ENCODE measurements around the gene SNX3. TPM values are rescaled to one million over a fixed set of nuclear protein-coding genes. Genes with fewer than 3 reads are reported as not detected.

Gene SNX3
- total and polyA plus RNA-seq, 2 experiments from 2014 or later: 291 to 359 TPM

DNA sequence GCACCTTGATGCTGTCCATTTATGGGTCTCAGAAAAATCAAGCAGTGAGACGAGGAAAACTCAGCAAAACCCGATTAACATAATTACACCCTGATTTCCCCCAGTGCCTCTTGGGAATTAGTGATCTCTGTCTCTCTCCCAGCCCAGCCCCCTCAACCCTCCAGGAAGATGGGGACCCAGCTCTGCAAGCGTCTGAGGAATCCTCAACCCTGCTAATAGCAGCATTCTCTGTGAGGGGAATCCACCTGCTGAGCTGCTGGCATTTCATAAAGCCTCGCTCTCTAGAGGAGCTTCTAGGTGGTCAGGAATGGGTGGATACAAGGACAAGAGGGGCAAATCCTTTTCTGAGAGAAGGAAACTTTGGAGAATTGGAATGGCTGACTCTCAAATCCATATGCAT is 81.1 kb downstream of the SNX3 start:
- H3K27me3 ChIP-seq: peaks cover 77% of the 10 kb centered on the region
- no peaks in the 10 kb centered on the region for H3K9me3 ChIP-seq (ENCODE audit: low read depth)
- H3K4me3 ChIP-seq: no peak overlapping the region
- no peak for TF ChIP-seq EZH2phosphoT487 (IDR thresholded peaks at IDR 0.05; ENCODE audit: low read depth, severe bottlenecking, unreplicated experiment)
- H2AFZ ChIP-seq: no peak overlapping the region
- no peaks in the 10 kb centered on the region for H3K36me3 ChIP-seq (replicated peaks; ENCODE audit: insufficient read depth, low read depth)
- H3K9me2 ChIP-seq (replicated peaks; ENCODE audit: insufficient read depth): no peaks in the 10 kb centered on the region
- H3K79me2 ChIP-seq: no peaks in the 10 kb centered on the region
- no peak overlapping the region for H3K4me2 ChIP-seq
- no peak overlapping the region for H3K27ac ChIP-seq
- no peaks in the 10 kb centered on the region for H4K20me1 ChIP-seq (ENCODE audit: insufficient read depth, poor library complexity, severe bottlenecking)
- H3K4me1 ChIP-seq (ENCODE audit: insufficient read depth): peaks cover 14% of the 10 kb centered on the region
- 23% methylated on average over 4 of the region's 4 CpGs for WGBS (ENCODE audit: low lambda C conversion rate, missing lambda C conversion rate)
- DNase-seq (ENCODE audit: low spot score): no peak

DNA sequence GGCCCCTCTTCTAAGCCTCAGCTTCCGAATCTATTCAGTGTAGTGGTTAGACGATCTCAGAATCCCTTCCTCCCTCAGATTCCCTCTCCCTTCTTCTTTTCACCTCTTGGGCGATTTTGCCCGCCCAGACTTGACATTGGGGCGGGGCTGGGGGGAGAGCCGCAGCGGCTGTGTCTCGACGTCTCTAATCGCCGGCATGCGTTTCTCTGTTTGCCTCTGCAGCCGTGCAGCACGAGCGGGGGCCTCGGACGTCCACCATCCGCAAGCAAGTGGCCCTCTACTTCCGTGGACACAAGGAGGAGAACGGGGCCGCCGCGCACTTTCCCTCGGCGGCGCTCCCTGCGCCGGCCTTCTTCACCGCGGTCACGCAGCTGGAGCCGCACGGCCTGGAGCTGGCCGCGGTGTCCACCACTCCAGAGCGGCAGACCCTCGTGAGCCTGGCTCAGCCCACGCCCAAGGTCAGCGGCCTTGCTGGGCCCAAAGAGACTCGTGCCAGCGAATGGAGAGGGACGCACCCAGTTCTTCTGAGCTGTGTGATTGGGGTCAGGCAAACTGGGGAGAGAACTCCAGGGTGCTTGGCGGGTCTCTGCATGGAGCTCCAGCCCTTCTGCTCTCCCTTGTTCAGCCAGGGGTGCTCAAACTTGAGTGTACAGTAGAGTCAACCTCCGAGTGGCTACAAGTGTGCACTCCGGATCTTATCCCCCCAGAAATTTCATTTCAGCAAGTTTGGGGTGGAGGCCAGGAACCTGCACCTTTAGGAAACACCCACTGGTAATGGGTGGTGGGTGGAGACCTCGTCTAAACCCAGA is 84.4 kb downstream of the SNX3 start:
- no peaks in the 10 kb centered on the region for H3K9me2 ChIP-seq (replicated peaks; ENCODE audit: insufficient read depth)
- H3K27ac ChIP-seq: no peak overlapping the region
- peak overlapping the region; percentile 68 for H2AFZ ChIP-seq
- 9% methylated on average over 41 of the region's 46 CpGs for WGBS (ENCODE audit: low lambda C conversion rate, missing lambda C conversion rate)
- DNase-seq (ENCODE audit: low spot score): no peak
- H3K79me2 ChIP-seq: no peaks in the 10 kb centered on the region
- peaks cover 14% of the 10 kb centered on the region for H3K4me1 ChIP-seq (ENCODE audit: insufficient read depth)
- H3K27me3 ChIP-seq: peaks cover 99% of the 10 kb centered on the region
- H3K9me3 ChIP-seq (ENCODE audit: low read depth): no peaks in the 10 kb centered on the region
- peak overlapping the region; percentile 78 for H3K4me2 ChIP-seq
- no peaks in the 10 kb centered on the region for H3K36me3 ChIP-seq (replicated peaks; ENCODE audit: insufficient read depth, low read depth)
- peak; percentile 93 for TF ChIP-seq EZH2 (IDR thresholded peaks at IDR 0.05; ENCODE audit: borderline replicate concordance)
- no peak for TF ChIP-seq CTCF (IDR thresholded peaks at IDR 0.05; ENCODE audit: poor library complexity)
- peak; percentile 50 for TF ChIP-seq EZH2phosphoT487 (IDR thresholded peaks at IDR 0.05; ENCODE audit: low read depth, severe bottlenecking, unreplicated experiment)
- no peak overlapping the region for H3K4me3 ChIP-seq
- no peaks in the 10 kb centered on the region for H4K20me1 ChIP-seq (ENCODE audit: insufficient read depth, poor library complexity, severe bottlenecking)

DNA sequence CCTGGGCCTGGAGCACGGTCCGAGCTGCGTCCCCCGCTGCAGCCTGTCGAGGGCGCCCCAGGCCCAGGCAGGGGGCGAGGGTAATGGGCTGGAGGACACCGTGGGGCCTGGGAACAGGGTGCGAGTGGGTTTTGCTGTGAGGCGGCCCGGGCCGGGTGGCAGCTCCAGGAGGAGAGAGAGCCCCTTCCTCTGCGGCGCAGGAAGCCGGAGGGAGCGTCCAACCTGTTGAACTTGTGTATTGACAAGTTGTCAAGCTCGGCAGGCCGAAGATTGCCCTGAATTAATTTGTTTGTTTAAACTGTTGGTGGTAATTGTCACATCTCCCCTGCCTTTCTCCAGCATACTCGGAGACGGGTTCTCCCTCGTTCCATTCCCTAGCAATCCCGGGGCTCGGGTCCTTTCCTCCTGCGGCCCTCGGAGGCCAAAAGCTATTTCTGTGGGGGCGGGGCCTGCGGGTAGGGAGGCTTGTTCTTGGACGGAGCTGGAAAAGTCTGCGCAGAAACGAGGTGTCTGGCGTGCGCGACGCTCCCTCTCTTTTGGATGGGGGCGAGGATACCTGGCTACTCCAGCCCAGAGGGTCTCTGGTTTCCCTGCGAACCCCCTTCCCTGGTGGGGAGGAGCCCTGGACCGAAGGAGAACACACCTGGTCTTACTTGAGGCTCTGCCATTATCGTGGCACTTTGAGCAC is 85.1 kb downstream of the SNX3 start:
- Histone ChIP-seq H3K4me2 (peak overlapping the region; percentile 78), H3K9me2 (replicated peaks; ENCODE audit: insufficient read depth) (no peaks in the 10 kb centered on the region), H3K36me3 (replicated peaks; ENCODE audit: insufficient read depth, low read depth) (no peaks in the 10 kb centered on the region), H3K79me2 (no peaks in the 10 kb centered on the region), H3K4me3 (no peak overlapping the region), H3K27ac (no peak overlapping the region), H3K27me3 (peaks cover 99% of the 10 kb centered on the region), H2AFZ (no peak overlapping the region), H3K4me1 (ENCODE audit: insufficient read depth) (peaks cover 14% of the 10 kb centered on the region), H4K20me1 (ENCODE audit: insufficient read depth, poor library complexity, severe bottlenecking) (no peaks in the 10 kb centered on the region), H3K9me3 (ENCODE audit: low read depth) (no peaks in the 10 kb centered on the region)
- 4% methylated on average over 38 of the region's 38 CpGs for WGBS (ENCODE audit: low lambda C conversion rate, missing lambda C conversion rate)
- DNase-seq (ENCODE audit: low spot score): no peak
- TF ChIP-seq EZH2phosphoT487 (IDR thresholded peaks at IDR 0.05; ENCODE audit: low read depth, severe bottlenecking, unreplicated experiment): no peak
- TF ChIP-seq CTCF (IDR thresholded peaks at IDR 0.05; ENCODE audit: poor library complexity): peak; percentile 35

DNA sequence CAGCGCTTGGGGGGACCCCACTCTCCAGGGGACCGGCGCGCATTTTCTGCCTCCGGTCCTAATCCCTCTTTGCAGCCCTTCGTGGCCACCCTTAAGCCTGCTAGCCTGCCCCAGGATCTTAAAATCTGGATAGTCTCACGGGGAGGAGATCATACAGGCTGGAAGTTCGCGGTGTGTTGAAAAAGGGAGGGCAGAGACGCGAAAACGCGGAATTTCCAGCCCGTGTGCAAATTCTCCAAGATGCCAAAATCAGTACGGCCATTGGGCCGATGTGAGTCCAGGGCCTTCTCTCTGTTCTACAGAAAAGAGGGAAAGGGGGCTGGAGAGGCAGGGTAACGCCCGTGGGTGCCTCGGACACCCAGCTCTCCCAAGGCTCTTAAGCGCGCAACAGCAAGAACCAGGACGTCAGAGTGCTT is 85.7 kb downstream of the SNX3 start:
- H3K4me3 ChIP-seq: no peak overlapping the region

More for the DNA sequence above, 85.7 kb downstream of the SNX3 start:
- Histone ChIP-seq H2AFZ (no peak overlapping the region), H3K79me2 (no peaks in the 10 kb centered on the region), H3K36me3 (replicated peaks; ENCODE audit: insufficient read depth, low read depth) (no peaks in the 10 kb centered on the region), H3K27ac (no peak overlapping the region), H3K4me2 (peak overlapping the region; percentile 78), H3K9me3 (ENCODE audit: low read depth) (no peaks in the 10 kb centered on the region), H3K9me2 (replicated peaks; ENCODE audit: insufficient read depth) (no peaks in the 10 kb centered on the region), H4K20me1 (ENCODE audit: insufficient read depth, poor library complexity, severe bottlenecking) (no peaks in the 10 kb centered on the region), H3K4me1 (ENCODE audit: insufficient read depth) (peaks cover 14% of the 10 kb centered on the region), H3K27me3 (peaks cover 99% of the 10 kb centered on the region)
- no peak for DNase-seq (ENCODE audit: low spot score)
- 16% methylated on average over 22 of the region's 22 CpGs for WGBS (ENCODE audit: low lambda C conversion rate, missing lambda C conversion rate)
- TF ChIP-seq CTCF (IDR thresholded peaks at IDR 0.05; ENCODE audit: poor library complexity) (no peak), EZH2 (IDR thresholded peaks at IDR 0.05; ENCODE audit: borderline replicate concordance) (peak; percentile 9)
